ENCODE results near the gene STXBP5L.
"Not testable (repeated sequence)": the region's sequence is repeated elsewhere in the genome, so short reads cannot be mapped to it uniquely, and the experiment has no call there.

Gene STXBP5L

GRCh38 chr3:120892921-120893320 lies 15.1 kb upstream of the STXBP5L start:
- in situ Hi-C loops (cut with MboI; ENCODE audit: low pct_unique_long_range_greater_than_20kb, low sequenced_read_pairs, unreplicated experiment) = no loop called here
- no peak for TF ChIP-seq CTCF (IDR thresholded peaks at IDR 0.05; ENCODE audit: extremely low read depth, insufficient read depth, missing control alignments)
- no peak for DNase-seq (ENCODE audit: low spot score)

- TF ChIP-seq CTCF (IDR thresholded peaks at IDR 0.05; ENCODE audit: extremely low read depth, insufficient read depth, missing control alignments) = no peak
- in situ Hi-C loops (cut with MboI; ENCODE audit: low pct_unique_long_range_greater_than_20kb, low sequenced_read_pairs, unreplicated experiment) = no loop called here
- no peak for DNase-seq (ENCODE audit: low spot score)
Observed at GRCh38 chr3:120894316-120895057, 13.5 kb upstream of the STXBP5L start.

GRCh38 chr3:120901716-120902115 lies 6.3 kb upstream of the STXBP5L start:
- in situ Hi-C loops (cut with MboI; ENCODE audit: low pct_unique_long_range_greater_than_20kb, low sequenced_read_pairs, unreplicated experiment) = not testable (repeated sequence)

GRCh38 chr3:120903221-120903620 lies 4.8 kb upstream of the STXBP5L start:
- in situ Hi-C loops (cut with MboI; ENCODE audit: low pct_unique_long_range_greater_than_20kb, low sequenced_read_pairs, unreplicated experiment) = no loop called here
- DNase-seq (ENCODE audit: low spot score) = no peak
- no peak for TF ChIP-seq CTCF (IDR thresholded peaks at IDR 0.05; ENCODE audit: extremely low read depth, insufficient read depth, missing control alignments)

More at GRCh38 chr3:120901716-120902115, 6.3 kb upstream of the STXBP5L start:
- DNase-seq (ENCODE audit: low spot score) = not testable (repeated sequence)

GRCh38 chr3:120907659-120908029 lies 361 bp upstream of the STXBP5L start:
- no peak for TF ChIP-seq CTCF (IDR thresholded peaks at IDR 0.05; ENCODE audit: extremely low read depth, insufficient read depth, missing control alignments)
- in situ Hi-C loops (cut with MboI; ENCODE audit: low pct_unique_long_range_greater_than_20kb, low sequenced_read_pairs, unreplicated experiment) = no loop called here
- no peak for DNase-seq (ENCODE audit: low spot score)

- DNase-seq (ENCODE audit: low spot score) = no peak
- in situ Hi-C loops (cut with MboI; ENCODE audit: low pct_unique_long_range_greater_than_20kb, low sequenced_read_pairs, unreplicated experiment) = no loop called here
- no peak for TF ChIP-seq CTCF (IDR thresholded peaks at IDR 0.05; ENCODE audit: extremely low read depth, insufficient read depth, missing control alignments)
Observed at GRCh38 chr3:120908795-120909601, 993 bp downstream of the STXBP5L start.

GRCh38 chr3:120909602-120909878 lies 1.5 kb downstream of the STXBP5L start:
- TF ChIP-seq CTCF (IDR thresholded peaks at IDR 0.05; ENCODE audit: extremely low read depth, insufficient read depth, missing control alignments) = no peak
- DNase-seq (ENCODE audit: low spot score) = no peak
- in situ Hi-C loops (cut with MboI; ENCODE audit: low pct_unique_long_range_greater_than_20kb, low sequenced_read_pairs, unreplicated experiment) = no loop called here
